Stimulated activated CD8-positive, alpha-beta memory T cell treated with anti-CD3 and anti-CD28 coated beads, Interleukin-2, amount 100 ng/mL, for 1 hour (primary cell): ENCODE results near the gene TAP1.
A peak's percentile ranks its signal among the peaks of the same experiment; 100 is the strongest.
"Not testable (repeated sequence)": the region's sequence is repeated elsewhere in the genome, so short reads cannot be mapped to it uniquely, and the experiment has no call there.

Source experiments
- DNase-seq, 2 donors: peaks; one replicate each; pipeline ENCODE4 v3.0.0-alpha.2; 2020; ENCODE audit warnings: low read depth in 2 of 2

TAP1 gene

GRCh38 chr6:32853541-32854375 lies at the start of gene TAP1, which contains the start of gene PSMB9:
TSS of gene TAP1 (minus strand) at chr6:32853704. CDS start at chr6:32853636, 68 bp downstream.
TSS of gene PSMB9 (plus strand) at chr6:32854192. CDS start at chr6:32854230, 38 bp downstream.
- peak; percentile 84 to 91 for DNase-seq

DNA sequence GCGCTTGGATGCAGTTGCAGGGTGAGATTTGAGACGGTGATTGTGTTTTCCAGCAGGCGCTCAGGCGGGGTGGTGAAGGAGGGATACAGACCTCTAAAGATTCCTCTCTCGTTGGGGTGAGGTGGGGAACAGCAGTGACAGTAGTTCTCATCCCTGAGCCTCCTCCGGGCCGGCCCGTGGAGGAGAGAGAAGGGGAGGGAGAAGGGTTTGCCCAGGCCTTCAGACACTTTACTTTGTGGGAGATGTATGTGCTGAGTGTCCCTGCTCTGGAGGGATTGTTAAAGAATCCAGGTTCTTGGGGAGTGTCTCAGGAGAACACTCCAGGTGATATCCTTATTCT lies 41.5 kb upstream of the TAP1 start:
- DNase-seq = no peak

DNA sequence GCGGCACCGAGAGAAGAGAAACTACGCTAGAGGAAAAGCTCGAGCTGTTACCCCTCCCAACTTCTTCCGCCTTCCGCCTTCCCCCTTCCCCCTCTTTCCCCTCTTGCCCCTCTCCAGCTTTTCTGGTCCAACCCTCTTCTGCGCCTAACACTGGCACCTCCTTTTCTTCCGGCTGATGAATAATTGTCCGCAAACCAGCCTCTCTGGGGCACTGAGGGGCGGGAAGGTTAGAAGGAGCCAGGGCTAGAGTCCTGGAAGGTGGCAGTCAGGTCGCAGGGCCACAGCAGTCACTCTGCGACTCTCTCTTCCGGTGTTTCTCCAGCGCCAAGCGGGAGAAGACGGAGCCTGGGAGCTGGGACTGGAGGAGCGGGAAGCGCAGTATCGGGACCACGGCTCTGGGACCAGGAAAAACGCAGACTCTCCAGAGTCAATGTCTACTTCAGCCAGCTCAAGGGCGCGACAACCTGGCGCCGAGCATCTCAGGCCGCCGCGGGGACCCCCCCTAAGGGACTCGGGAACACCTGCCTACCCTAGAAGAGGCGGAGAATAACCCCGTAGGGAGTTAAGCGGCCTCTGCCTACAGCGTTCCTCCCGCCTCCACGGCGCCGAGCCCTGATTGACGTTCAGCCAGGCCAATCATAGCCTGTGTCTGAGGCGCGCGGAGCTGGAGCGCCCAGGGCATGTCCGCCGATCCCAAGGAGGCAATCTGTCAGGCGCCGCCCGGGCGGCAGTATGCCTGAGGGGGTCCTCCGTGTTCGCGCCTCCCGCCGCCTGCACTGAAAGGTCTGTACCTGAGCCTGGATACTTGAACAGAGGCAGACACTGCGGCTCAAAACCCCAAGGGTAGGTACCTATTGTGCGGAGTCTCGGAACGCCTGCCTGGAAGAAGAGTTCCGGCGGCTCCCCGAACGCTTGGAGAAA lies 40.8 kb upstream of the TAP1 start:
- DNase-seq = peak; percentile 86 to 89

GRCh38 chr6:32890831-32891230 lies 37.3 kb upstream of the TAP1 start:
- no peak for DNase-seq

GRCh38 chr6:32889533-32889932 lies 36.0 kb upstream of the TAP1 start:
- no peak for DNase-seq

DNA sequence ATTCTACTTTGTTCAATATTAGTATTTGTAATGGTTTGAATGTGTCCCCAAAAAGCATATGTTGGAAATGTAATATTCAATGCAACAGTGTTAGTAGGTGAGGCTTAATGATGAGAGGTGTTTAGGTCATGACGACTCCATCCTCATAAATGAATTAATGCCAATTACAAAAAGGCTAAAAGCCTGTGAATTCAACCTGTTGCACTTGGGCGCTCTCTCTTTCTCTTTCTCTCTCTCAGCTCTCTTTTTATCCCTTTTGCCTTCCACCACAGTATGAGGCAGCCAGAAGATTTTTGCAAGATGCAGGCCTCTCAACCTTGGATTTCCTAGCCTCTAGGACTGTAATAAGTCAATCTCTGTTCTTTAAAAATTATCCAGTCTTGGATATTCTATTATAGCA lies 35.1 kb upstream of the TAP1 start:
- no peak for DNase-seq

GRCh38 chr6:32887616-32888015 lies 34.1 kb upstream of the TAP1 start:
- DNase-seq = no peak

- no peak for DNase-seq
Measured at GRCh38 chr6:32886681-32887383, 33.3 kb upstream of the TAP1 start.

GRCh38 chr6:32885698-32886286 lies 32.3 kb upstream of the TAP1 start:
- DNase-seq = no peak

GRCh38 chr6:32883789-32884188 lies 30.3 kb upstream of the TAP1 start:
- DNase-seq = no peak

GRCh38 chr6:32882879-32883250 lies 29.4 kb upstream of the TAP1 start:
- DNase-seq = no peak

GRCh38 chr6:32880962-32881361 lies 27.5 kb upstream of the TAP1 start:
- DNase-seq = not testable (repeated sequence)

DNA sequence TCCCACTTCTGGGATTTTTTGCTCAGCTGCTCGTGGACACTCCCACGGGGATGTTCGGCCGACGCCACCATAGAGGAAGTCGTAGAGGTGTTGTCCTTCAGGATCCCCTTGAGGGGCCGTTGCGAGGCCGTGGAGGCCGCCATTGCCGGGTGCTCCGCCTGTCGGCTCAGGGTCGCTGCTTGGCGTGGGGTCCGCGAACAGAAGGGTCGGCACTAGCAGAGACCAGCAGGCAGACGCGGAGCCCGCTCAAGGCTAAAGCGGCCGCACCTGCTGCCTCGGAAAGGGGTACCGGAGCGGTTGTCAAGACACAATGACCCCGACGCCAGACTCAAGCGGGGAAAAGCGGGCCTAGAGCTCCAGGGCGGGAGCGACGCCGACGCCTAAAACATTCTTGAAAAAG lies 26.2 kb upstream of the TAP1 start:
- DNase-seq = no peak

DNA sequence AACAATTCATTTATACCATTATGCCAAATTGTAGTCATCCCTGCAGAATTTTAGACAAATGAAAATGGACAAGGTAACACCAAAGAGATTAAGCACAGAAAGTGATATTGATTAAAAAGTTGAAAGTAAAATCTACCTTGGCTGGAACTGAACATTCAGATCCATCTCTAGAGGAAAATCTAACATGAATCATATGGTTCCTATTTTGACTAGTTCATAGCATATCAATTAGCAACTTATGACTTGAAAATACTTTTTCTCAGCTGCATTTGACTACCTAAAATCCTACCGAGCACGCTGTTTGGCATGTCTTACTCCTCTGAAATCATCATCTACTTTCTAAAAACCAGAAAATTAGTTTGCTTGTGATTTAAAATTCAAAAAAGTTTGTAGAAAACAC lies 23.1 kb upstream of the TAP1 start:
- DNase-seq = no peak

DNA sequence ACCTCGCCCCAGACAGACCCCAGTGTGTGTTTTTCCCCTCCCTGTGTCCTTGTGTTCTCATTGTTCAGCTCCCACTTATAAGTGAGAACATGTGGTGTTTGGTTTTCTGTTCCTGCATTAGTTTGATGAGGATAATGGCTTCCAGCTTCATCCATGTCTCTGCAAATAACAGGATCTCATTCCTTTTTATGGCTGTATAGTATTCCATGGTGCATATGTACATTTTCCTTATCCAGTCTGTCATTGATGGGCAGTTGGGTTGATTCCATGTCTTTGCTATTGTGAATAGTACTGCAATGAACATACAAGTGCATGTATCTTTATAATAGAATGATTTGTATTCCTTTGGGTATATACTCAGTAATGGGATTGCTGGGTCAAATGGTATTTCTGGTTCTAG lies 20.4 kb upstream of the TAP1 start:
- DNase-seq = not testable (repeated sequence)

- peak; percentile 70 to 77 for DNase-seq
Measured at GRCh38 chr6:32868257-32868788, 14.8 kb upstream of the TAP1 start.

GRCh38 chr6:32867554-32868256 lies 14.2 kb upstream of the TAP1 start:
- no peak for DNase-seq

GRCh38 chr6:32867022-32867477 lies 13.5 kb upstream of the TAP1 start:
- no peak for DNase-seq

DNA sequence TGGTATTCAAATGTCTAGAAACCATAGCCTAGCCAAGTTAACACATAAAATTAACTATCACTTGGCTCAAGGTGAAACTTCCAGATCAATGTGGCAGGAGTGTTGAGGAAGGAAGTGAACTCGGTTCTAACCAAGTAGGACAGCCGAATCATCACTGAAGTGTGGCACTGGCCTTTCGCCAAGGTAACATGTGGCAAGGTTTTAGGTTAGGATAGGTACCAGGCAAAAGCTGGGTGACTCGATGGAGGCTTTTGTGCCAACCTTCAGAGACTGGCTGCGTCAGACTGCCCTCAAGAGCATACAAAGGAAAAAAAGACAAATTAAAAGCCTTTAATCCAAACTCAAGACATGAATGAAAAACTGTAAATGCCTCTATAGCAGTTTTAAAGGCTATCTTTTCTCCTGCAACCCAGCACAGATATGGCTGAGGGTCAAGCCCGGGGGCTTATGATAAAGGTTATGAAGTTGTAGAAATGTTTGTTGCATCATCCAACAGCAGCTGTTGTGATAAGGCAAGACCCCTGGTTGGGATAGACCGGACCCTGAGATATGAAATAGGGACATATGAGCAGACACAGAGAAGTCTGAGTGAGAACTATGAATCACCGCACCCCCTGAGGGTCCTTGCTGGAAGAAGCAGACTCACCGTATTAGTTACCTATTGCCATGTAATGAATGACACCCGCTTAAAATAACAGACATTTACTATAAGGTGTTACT lies 12.4 kb upstream of the TAP1 start:
- no peak for DNase-seq

DNA sequence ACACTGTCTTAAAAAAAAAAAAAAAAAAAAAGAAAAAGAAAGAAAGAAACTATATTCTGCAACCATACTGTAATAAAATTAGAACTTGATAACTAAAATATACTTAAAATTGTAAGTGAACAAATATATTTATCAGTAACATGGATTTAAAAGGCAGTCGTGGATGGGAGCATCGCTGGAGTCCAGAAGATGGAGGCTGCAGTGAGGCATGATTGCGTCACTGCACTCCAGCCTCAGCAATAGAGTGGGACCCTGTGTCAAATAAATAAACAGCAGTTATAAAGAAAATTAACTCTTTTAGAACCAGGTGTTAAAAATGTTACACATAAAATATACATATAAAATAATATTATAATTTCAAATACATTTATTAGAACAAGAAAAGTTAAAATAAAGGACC lies 9.2 kb upstream of the TAP1 start:
- no peak for DNase-seq
